ENCODE data around the gene AMMECR1L.
"Not testable (repeated sequence)": the region's sequence is repeated elsewhere in the genome, so short reads cannot be mapped to it uniquely, and the experiment has no call there.

The AMMECR1L gene

GRCh38 chr2:127906206-127906926, 20.6 kb upstream of the AMMECR1L start:
- Histone ChIP-seq H3K27ac (ENCODE audit: low read length) (no peak overlapping the region), H3K36me3 (ENCODE audit: insufficient read depth, low read depth, low read length) (no peaks in the 10 kb centered on the region), H3K4me1 (ENCODE audit: insufficient read depth, low read length) (no peaks in the 10 kb centered on the region), H3K9me3 (ENCODE audit: insufficient read depth, low read depth, low read length) (no peaks in the 10 kb centered on the region), H3K27me3 (ENCODE audit: insufficient read depth, low read length) (peaks cover 10% of the 10 kb centered on the region; the same call in 1 of the 2 replicates), H3K4me3 (ENCODE audit: low read length) (no peak overlapping the region), H3K9ac (ENCODE audit: low read depth, low read length) (no peak overlapping the region)

- Histone ChIP-seq H3K4me1 (ENCODE audit: insufficient read depth, low read length) (no peaks in the 10 kb centered on the region), H3K4me3 (ENCODE audit: low read length) (no peak overlapping the region), H3K9ac (ENCODE audit: low read depth, low read length) (no peak overlapping the region), H3K36me3 (ENCODE audit: insufficient read depth, low read depth, low read length) (no peaks in the 10 kb centered on the region), H3K27ac (ENCODE audit: low read length) (no peak overlapping the region), H3K27me3 (ENCODE audit: insufficient read depth, low read length) (peaks cover 7% of the 10 kb centered on the region; the same call in 1 of the 2 replicates), H3K9me3 (ENCODE audit: insufficient read depth, low read depth, low read length) (no peaks in the 10 kb centered on the region)
Observed at GRCh38 chr2:127901339-127902056, 15.7 kb upstream of the AMMECR1L start.

GRCh38 chr2:127897531-127898211, 11.9 kb upstream of the AMMECR1L start:
- H3K36me3 ChIP-seq (ENCODE audit: insufficient read depth, low read depth, low read length), result no peaks in the 10 kb centered on the region

GRCh38 chr2:127893494-127893893, 7.7 kb upstream of the AMMECR1L start:
- no peak overlapping the region for H3K9ac ChIP-seq (ENCODE audit: low read depth, low read length)
- no peak overlapping the region for H3K27ac ChIP-seq (ENCODE audit: low read length)
- no peak overlapping the region for H3K4me3 ChIP-seq (ENCODE audit: low read length)
- H3K36me3 ChIP-seq (ENCODE audit: insufficient read depth, low read depth, low read length), result no peaks in the 10 kb centered on the region
- H3K9me3 ChIP-seq (ENCODE audit: insufficient read depth, low read depth, low read length), result no peaks in the 10 kb centered on the region
- peaks cover 3% of the 10 kb centered on the region; the same call in 1 of the 2 replicates for H3K4me1 ChIP-seq (ENCODE audit: insufficient read depth, low read length)
- no peaks in the 10 kb centered on the region for H3K27me3 ChIP-seq (ENCODE audit: insufficient read depth, low read length)

More at GRCh38 chr2:127897531-127898211, 11.9 kb upstream of the AMMECR1L start:
- peaks cover 3% of the 10 kb centered on the region; the same call in 1 of the 2 replicates for H3K4me1 ChIP-seq (ENCODE audit: insufficient read depth, low read length)
- H3K27me3 ChIP-seq (ENCODE audit: insufficient read depth, low read length), result no peaks in the 10 kb centered on the region
- no peak overlapping the region for H3K9ac ChIP-seq (ENCODE audit: low read depth, low read length)
- H3K27ac ChIP-seq (ENCODE audit: low read length), result no peak overlapping the region
- H3K4me3 ChIP-seq (ENCODE audit: low read length), result no peak overlapping the region
- H3K9me3 ChIP-seq (ENCODE audit: insufficient read depth, low read depth, low read length), result no peaks in the 10 kb centered on the region

- Histone ChIP-seq H3K9ac (ENCODE audit: low read depth, low read length) (no peak overlapping the region), H3K27ac (ENCODE audit: low read length) (no peak overlapping the region), H3K9me3 (ENCODE audit: insufficient read depth, low read depth, low read length) (no peaks in the 10 kb centered on the region)
Observed at GRCh38 chr2:127893033-127893432, 7.3 kb upstream of the AMMECR1L start.

GRCh38 chr2:127891811-127892210, 6.1 kb upstream of the AMMECR1L start:
- Histone ChIP-seq H3K4me1 (ENCODE audit: insufficient read depth, low read length) (peaks cover 8% of the 10 kb centered on the region), H3K9ac (ENCODE audit: low read depth, low read length) (no peak overlapping the region), H3K27me3 (ENCODE audit: insufficient read depth, low read length) (no peaks in the 10 kb centered on the region), H3K36me3 (ENCODE audit: insufficient read depth, low read depth, low read length) (no peaks in the 10 kb centered on the region), H3K4me3 (ENCODE audit: low read length) (no peak overlapping the region), H3K9me3 (ENCODE audit: insufficient read depth, low read depth, low read length) (no peaks in the 10 kb centered on the region), H3K27ac (ENCODE audit: low read length) (no peak overlapping the region)

More at GRCh38 chr2:127893033-127893432, 7.3 kb upstream of the AMMECR1L start:
- no peak overlapping the region for H3K4me3 ChIP-seq (ENCODE audit: low read length)
- no peaks in the 10 kb centered on the region for H3K27me3 ChIP-seq (ENCODE audit: insufficient read depth, low read length)
- peaks cover 3% of the 10 kb centered on the region; the same call in 1 of the 2 replicates for H3K4me1 ChIP-seq (ENCODE audit: insufficient read depth, low read length)
- H3K36me3 ChIP-seq (ENCODE audit: insufficient read depth, low read depth, low read length), result no peaks in the 10 kb centered on the region

- not testable (repeated sequence) for H3K27ac ChIP-seq (ENCODE audit: low read length); H3K9me3 ChIP-seq (ENCODE audit: insufficient read depth, low read depth, low read length); H3K27me3 ChIP-seq (ENCODE audit: insufficient read depth, low read length); H3K9ac ChIP-seq (ENCODE audit: low read depth, low read length); H3K4me3 ChIP-seq (ENCODE audit: low read length); H3K36me3 ChIP-seq (ENCODE audit: insufficient read depth, low read depth, low read length); H3K4me1 ChIP-seq (ENCODE audit: insufficient read depth, low read length)
Observed at GRCh38 chr2:127890756-127891155, 5.0 kb upstream of the AMMECR1L start.

GRCh38 chr2:127888772-127889171, 3.0 kb upstream of the AMMECR1L start:
- Histone ChIP-seq H3K4me3 (ENCODE audit: low read length) (no peak overlapping the region), H3K27ac (ENCODE audit: low read length) (no peak overlapping the region), H3K36me3 (ENCODE audit: insufficient read depth, low read depth, low read length) (peaks cover 2% of the 10 kb centered on the region; the same call in 1 of the 2 replicates), H3K27me3 (ENCODE audit: insufficient read depth, low read length) (no peaks in the 10 kb centered on the region), H3K4me1 (ENCODE audit: insufficient read depth, low read length) (peaks cover 13% of the 10 kb centered on the region), H3K9ac (ENCODE audit: low read depth, low read length) (no peak overlapping the region), H3K9me3 (ENCODE audit: insufficient read depth, low read depth, low read length) (no peaks in the 10 kb centered on the region)

GRCh38 chr2:127887776-127888130, 2.0 kb upstream of the AMMECR1L start:
- H3K9ac ChIP-seq (ENCODE audit: low read depth, low read length), result no peak overlapping the region
- no peaks in the 10 kb centered on the region for H3K9me3 ChIP-seq (ENCODE audit: insufficient read depth, low read depth, low read length)
- H3K27me3 ChIP-seq (ENCODE audit: insufficient read depth, low read length), result no peaks in the 10 kb centered on the region
- H3K4me3 ChIP-seq (ENCODE audit: low read length), result no peak overlapping the region; the same call in 1 of the 2 replicates
- peaks cover 11% of the 10 kb centered on the region; the same call in 1 of the 2 replicates for H3K36me3 ChIP-seq (ENCODE audit: insufficient read depth, low read depth, low read length)
- no peak overlapping the region for H3K27ac ChIP-seq (ENCODE audit: low read length)
- H3K4me1 ChIP-seq (ENCODE audit: insufficient read depth, low read length), result peaks cover 12% of the 10 kb centered on the region

GRCh38 chr2:127887082-127887775, 1.5 kb upstream of the AMMECR1L start:
- H3K9ac ChIP-seq (ENCODE audit: low read depth, low read length), result peak overlapping the region; percentile 35; the same call in 1 of the 2 replicates
- H3K27me3 ChIP-seq (ENCODE audit: insufficient read depth, low read length), result no peaks in the 10 kb centered on the region
- no peak overlapping the region for H3K27ac ChIP-seq (ENCODE audit: low read length)

GRCh38 chr2:127886593-127886935, 808 bp upstream of the AMMECR1L start:
- H3K27me3 ChIP-seq (ENCODE audit: insufficient read depth, low read length); H3K27ac ChIP-seq (ENCODE audit: low read length); H3K9me3 ChIP-seq (ENCODE audit: insufficient read depth, low read depth, low read length): not testable (repeated sequence)
- peaks cover 22% of the 10 kb centered on the region for H3K36me3 ChIP-seq (ENCODE audit: insufficient read depth, low read depth, low read length)
- H3K4me1 ChIP-seq (ENCODE audit: insufficient read depth, low read length), result peaks cover 12% of the 10 kb centered on the region
- H3K9ac ChIP-seq (ENCODE audit: low read depth, low read length), result peak overlapping the region; percentile 35; the same call in 1 of the 2 replicates
- peak overlapping the region; percentile 63; the same call in 1 of the 2 replicates for H3K4me3 ChIP-seq (ENCODE audit: low read length)

More at GRCh38 chr2:127887082-127887775, 1.5 kb upstream of the AMMECR1L start:
- H3K4me3 ChIP-seq (ENCODE audit: low read length), result peak overlapping the region; percentile 63
- H3K4me1 ChIP-seq (ENCODE audit: insufficient read depth, low read length), result peaks cover 12% of the 10 kb centered on the region
- peaks cover 16% of the 10 kb centered on the region for H3K36me3 ChIP-seq (ENCODE audit: insufficient read depth, low read depth, low read length)
- H3K9me3 ChIP-seq (ENCODE audit: insufficient read depth, low read depth, low read length), result no peaks in the 10 kb centered on the region

All from iPS-20b (cell line).